IMR-90 (cell line): ENCODE measurements around the gene PNMA6E.

Source experiments
- CTCF ChIP-seq: conservative IDR thresholded peaks from 2 replicates; pipeline ENCODE4 v1.5.1; 2012; ENCODE audit warnings: mild to moderate bottlenecking, low read depth, low read length, improper control_type of control experiment
- ELK1 ChIP-seq: fragments of 150-350 bp; IDR thresholded peaks from 2 replicates; pipeline ENCODE4 v1.6.1; 2016; ENCODE audit warnings: low read depth, mild to moderate bottlenecking, low read length, moderate library complexity, borderline replicate concordance
- FOS ChIP-seq: fragments of 150-350 bp; IDR thresholded peaks from 2 replicates; pipeline ENCODE4 v1.6.1; 2016; ENCODE audit warnings: low read depth, low read length
- POLR2A ChIP-seq: IDR thresholded peaks from 2 replicates; pipeline ENCODE4 v1.6.1; 2012; ENCODE audit warnings: mild to moderate bottlenecking, low read depth, low read length
- RAD21 ChIP-seq: IDR thresholded peaks from 2 replicates; pipeline ENCODE4 v1.6.1; 2012; ENCODE audit warnings: low read length, improper control_type of control experiment
- RCOR1 ChIP-seq: IDR thresholded peaks from 2 replicates; pipeline ENCODE4 v1.6.1; 2012; ENCODE audit warnings: mild to moderate bottlenecking, low read length, improper control_type of control experiment; ENCODE audit not compliant: insufficient replicate concordance
- USF2 ChIP-seq: fragments of 150-350 bp; IDR thresholded peaks from 2 replicates; pipeline ENCODE4 v1.6.1; 2017; ENCODE audit warnings: mild to moderate bottlenecking, antibody characterized with exemption, low read length, low read depth

- TF ChIP-seq CTCF (0 out of 2 replicates have a peak, but pooled peaks have one; percentile 22), USF2 (no peak), FOS (no peak), RCOR1 (no peak), POLR2A (no peak), ELK1 (no peak), RAD21 (peak; percentile 19; the same call in 1 of the 2 replicates)
Measured at GRCh38 chrX:153381684-153382532, 19.2 kb downstream of the PNMA6E start.
